DOHH2 (cell line): Measurements from ENCODE around the gene SP8.

ENCODE experiments used
- H3F3A ChIP-seq: fragments of 200-600 bp; sonication (generic), shearing (Covaris generic); 2 replicates; pipeline ENCODE4 v1.6.0; 2016; ENCODE audit warnings: antibody characterized with exemption, mild to moderate bottlenecking; ENCODE audit not compliant: control insufficient read depth, insufficient read depth
- H3K27ac ChIP-seq: fragments of 200-600 bp; sonication (generic); 2 replicates; pipeline ENCODE4 v1.5.1; 2014; ENCODE audit warnings: low read depth, mild to moderate bottlenecking, low read length, moderate library complexity
- H3K27me3 ChIP-seq: fragments of 200-600 bp; sonication (generic); 2 replicates; pipeline ENCODE4 v1.6.1; 2014; ENCODE audit warnings: mild to moderate bottlenecking, low read length, mixed read lengths; ENCODE audit not compliant: control insufficient read depth
- H3K36me3 ChIP-seq: fragments of 200-600 bp; sonication (generic); 2 replicates; pipeline ENCODE4 v1.6.1; 2014; ENCODE audit warnings: mild to moderate bottlenecking, low read length, moderate library complexity, mixed read lengths; ENCODE audit not compliant: control insufficient read depth
- H3K4me1 ChIP-seq: fragments of 200-600 bp; sonication (generic); 2 replicates; pipeline ENCODE4 v1.6.1; 2014; ENCODE audit warnings: mild to moderate bottlenecking, low read length, mixed read lengths; ENCODE audit not compliant: control insufficient read depth
- H3K4me2 ChIP-seq: fragments of 200-600 bp; sonication (generic); 2 replicates; pipeline ENCODE4 v1.6.0; 2014; ENCODE audit warnings: mild to moderate bottlenecking, low read length, moderate library complexity
- H3K4me3 ChIP-seq: fragments of 200-600 bp; sonication (generic); 2 replicates; pipeline ENCODE4 v1.5.1; 2014; ENCODE audit warnings: mild to moderate bottlenecking, low read length, mixed read lengths
- H3K79me2 ChIP-seq: fragments of 200-600 bp; sonication (generic); 2 replicates; pipeline ENCODE4 v1.6.1; 2014; ENCODE audit warnings: mild to moderate bottlenecking, low read length, mixed read lengths; ENCODE audit not compliant: control insufficient read depth
- H3K9me2 ChIP-seq: fragments of 200-600 bp; sonication (generic); replicated peaks from 2 replicates; pipeline ENCODE4 v1.6.1; 2014; ENCODE audit warnings: mild to moderate bottlenecking, low read length, mixed read lengths; ENCODE audit not compliant: control insufficient read depth
- H3K9me3 ChIP-seq: fragments of 200-600 bp; sonication (generic); 2 replicates; pipeline ENCODE4 v1.6.1; 2014; ENCODE audit warnings: antibody characterized with exemption, low read length, mixed read lengths; ENCODE audit not compliant: control insufficient read depth, insufficient read depth
- H4K20me1 ChIP-seq: fragments of 200-600 bp; sonication (generic); 2 replicates; pipeline ENCODE4 v1.6.0; 2014; ENCODE audit warnings: low read depth, mild to moderate bottlenecking, antibody characterized with exemption, low read length, moderate library complexity; ENCODE audit not compliant: control insufficient read depth, insufficient read depth
- CTCF ChIP-seq: fragments of 200-600 bp; sonication (generic); IDR thresholded peaks from one replicate; pipeline ENCODE4 v1.5.1; 2014; ENCODE audit warnings: antibody characterized with exemption, mild to moderate bottlenecking, low read depth, low read length; ENCODE audit not compliant: poor library complexity, severe bottlenecking
- EZH2phosphoT487 ChIP-seq: fragments of 200-600 bp; sonication (generic); IDR thresholded peaks from 2 replicates; pipeline ENCODE4 v1.6.1; 2017; ENCODE audit warnings: borderline replicate concordance, mild to moderate bottlenecking, antibody characterized with exemption, low read length, moderate library complexity, mixed read lengths

SP8 gene

GRCh38 chr7:20741801-20742200, 44.9 kb downstream of the SP8 start:
- Histone ChIP-seq H4K20me1 (no peaks in the 10 kb centered on the region), H3K9me3 (no peaks in the 10 kb centered on the region), H3K9me2 (no peaks in the 10 kb centered on the region), H3K4me3 (no peak overlapping the region), H3K79me2 (no peaks in the 10 kb centered on the region), H3K4me2 (no peak overlapping the region), H3F3A (no peaks in the 10 kb centered on the region), H3K4me1 (no peaks in the 10 kb centered on the region), H3K27ac (no peak overlapping the region), H3K27me3 (no peaks in the 10 kb centered on the region), H3K36me3 (no peaks in the 10 kb centered on the region)
- TF ChIP-seq EZH2phosphoT487 (no peak), CTCF (no peak)

- Histone ChIP-seq H3K9me2 (no peaks in the 10 kb centered on the region), H3K36me3 (no peaks in the 10 kb centered on the region), H4K20me1 (no peaks in the 10 kb centered on the region), H3F3A (no peaks in the 10 kb centered on the region), H3K4me3 (no peak overlapping the region), H3K79me2 (no peaks in the 10 kb centered on the region), H3K9me3 (no peaks in the 10 kb centered on the region), H3K4me2 (no peak overlapping the region), H3K27me3 (no peaks in the 10 kb centered on the region), H3K4me1 (no peaks in the 10 kb centered on the region), H3K27ac (no peak overlapping the region)
- TF ChIP-seq EZH2phosphoT487, result no peak
- TF ChIP-seq CTCF, result no peak
These were observed 47.9 kb downstream of the SP8 start for GRCh38 chr7:20738518-20739481.

GRCh38 chr7:20737840-20738448, 48.7 kb downstream of the SP8 start:
- Histone ChIP-seq H3K79me2 (no peaks in the 10 kb centered on the region), H3K9me2 (no peaks in the 10 kb centered on the region), H3K4me1 (no peaks in the 10 kb centered on the region), H3K27ac (no peak overlapping the region), H3F3A (no peaks in the 10 kb centered on the region), H3K4me3 (no peak overlapping the region), H3K9me3 (no peaks in the 10 kb centered on the region), H4K20me1 (no peaks in the 10 kb centered on the region), H3K27me3 (no peaks in the 10 kb centered on the region), H3K4me2 (no peak overlapping the region), H3K36me3 (no peaks in the 10 kb centered on the region)
- no peak for TF ChIP-seq EZH2phosphoT487
- no peak for TF ChIP-seq CTCF
